ENCODE data around the gene PLIN4.

- no peak for TF ChIP-seq POLR2A (IDR thresholded peaks at IDR 0.05)
- TF ChIP-seq CTCF (IDR thresholded peaks at IDR 0.05), result no peak
Observed at GRCh38 chr19:4473011-4473762, 45.1 kb downstream of the PLIN4 start.

Measured in vagina (tissue), 2 donors.